Raji (cell line): ENCODE data around the gene HOXA11.

ENCODE experiments used
- POLR2A ChIP-seq: IDR thresholded peaks from 2 replicates; pipeline ENCODE4 v1.6.1; 2011; ENCODE audit warnings: low read depth, low read length, control low read depth; ENCODE audit not compliant: insufficient read depth

Gene HOXA11

DNA sequence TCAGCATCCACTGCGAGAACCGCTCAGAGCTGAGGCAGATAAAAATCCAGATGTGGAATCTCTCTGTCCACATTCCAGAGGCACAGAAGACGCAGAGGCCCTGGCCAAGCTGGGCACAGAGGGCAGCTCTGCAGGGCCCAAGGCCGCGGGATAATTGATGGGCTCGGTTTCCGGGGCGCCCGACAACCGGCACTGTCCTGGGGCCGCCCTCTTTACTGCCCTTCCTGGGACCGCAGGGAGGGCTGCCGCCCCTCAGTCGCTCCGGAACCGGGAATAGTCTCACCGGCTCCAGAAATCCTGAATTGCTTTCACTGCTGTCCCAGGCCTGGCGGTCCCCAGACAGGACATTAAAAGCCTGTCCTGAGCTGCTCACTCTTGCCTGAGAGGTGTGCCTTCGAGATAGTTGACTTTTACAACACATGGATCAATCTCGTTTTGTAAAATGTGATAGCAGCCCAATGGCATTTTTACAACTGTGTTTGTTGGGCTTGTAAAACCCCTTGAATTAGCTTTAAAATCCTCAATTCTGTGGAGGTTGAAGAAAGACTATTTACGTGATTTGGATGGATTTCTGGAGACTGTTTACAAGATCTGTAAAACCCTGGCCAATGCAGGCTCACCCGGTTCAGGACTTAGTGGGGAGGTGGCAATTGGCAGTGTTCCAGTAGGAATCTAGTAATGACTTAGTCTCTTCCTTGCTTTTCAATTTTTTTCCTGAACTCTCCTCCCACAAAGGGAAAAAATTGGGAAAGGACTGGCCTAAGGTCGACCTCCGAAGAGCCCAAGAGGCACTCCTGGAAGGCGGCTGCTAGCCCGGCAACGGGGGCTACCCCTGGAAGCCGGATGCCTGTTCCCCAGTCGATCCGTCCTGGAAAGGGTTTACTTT lies 36.0 kb downstream of the HOXA11 start:
- no peak for TF ChIP-seq POLR2A

DNA sequence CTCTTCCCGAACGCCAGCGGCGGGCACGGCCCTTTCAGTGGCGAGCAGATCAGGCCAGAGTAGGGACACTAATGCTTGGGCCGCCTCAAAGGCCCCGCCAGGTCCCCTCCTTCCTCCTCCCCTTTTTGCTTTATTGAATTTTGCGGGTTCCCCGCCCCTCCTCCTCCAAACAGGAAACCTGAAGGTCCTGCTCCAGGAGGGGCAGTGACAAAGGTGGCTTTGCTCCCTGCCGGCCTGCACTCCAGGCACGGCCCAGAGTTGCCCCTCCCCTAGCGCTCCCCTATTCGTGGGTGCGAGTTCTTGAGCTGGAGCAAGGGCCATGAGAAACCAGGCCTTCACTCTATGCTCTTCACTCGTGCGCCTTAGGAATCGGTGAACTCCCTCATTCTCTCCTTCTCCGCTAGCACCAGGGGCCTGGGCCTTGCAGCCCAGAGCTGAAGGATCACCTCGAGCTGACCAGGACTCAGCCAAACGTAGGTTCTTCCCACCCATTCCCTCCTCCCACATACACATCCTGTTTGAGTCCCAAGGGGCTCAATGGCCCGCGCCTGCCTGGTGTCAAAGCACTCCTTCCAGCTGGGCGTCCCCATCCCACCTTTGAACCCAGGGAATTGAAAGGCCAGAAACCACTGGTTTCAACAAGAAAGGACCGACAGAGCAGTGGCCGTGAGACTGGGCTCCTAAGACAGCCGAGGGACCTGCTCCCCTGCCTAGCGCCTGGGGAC lies 36.8 kb downstream of the HOXA11 start:
- TF ChIP-seq POLR2A: no peak

DNA sequence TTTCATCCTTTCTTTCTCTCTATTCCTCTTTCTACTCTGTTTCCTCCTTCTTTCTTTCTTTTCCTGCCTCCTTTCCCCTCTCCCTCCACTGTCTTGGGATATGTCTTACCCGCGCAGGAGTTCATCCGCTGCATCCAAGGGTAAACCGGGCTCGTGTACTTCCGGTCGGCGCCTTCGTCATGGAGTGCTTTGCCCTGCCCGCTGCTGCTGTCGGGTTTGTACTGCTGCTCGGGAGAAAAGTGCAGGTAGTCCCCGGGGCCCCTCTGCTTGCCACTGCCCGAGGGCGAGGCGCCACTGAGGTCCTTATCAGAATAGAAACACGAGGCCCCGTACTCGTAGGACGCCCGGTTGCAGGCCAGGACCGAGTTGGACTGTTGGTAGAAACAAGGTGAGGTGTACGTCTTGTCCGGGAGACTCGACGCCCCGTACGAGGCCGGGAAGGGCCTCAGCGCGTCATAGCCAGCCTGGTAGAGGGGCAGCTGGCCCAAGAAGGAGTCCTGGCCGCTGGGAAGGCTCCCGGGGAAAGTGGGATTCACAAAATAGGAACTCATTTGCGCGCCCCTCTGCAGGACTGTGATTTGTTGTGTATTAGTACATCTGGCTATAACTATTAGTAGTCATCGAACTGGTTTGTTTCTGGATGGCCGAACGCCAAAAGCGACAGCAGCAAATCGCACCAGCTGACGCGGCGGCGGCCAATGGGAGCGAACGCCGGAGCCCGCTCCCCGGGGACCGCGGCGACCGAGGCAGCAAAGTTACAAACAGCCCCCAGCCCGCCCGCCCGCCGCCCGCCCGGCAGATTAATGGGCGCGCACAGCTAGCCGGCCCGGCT lies 37.6 kb downstream of the HOXA11 start, which contains the start of gene HOXA6:
Gene HOXA6, minus strand, starts transcription at position 576 of the 832 bp plus-strand sequence. Its CDS starts 25 bp downstream, at position 551.
- TF ChIP-seq POLR2A: no peak

DNA sequence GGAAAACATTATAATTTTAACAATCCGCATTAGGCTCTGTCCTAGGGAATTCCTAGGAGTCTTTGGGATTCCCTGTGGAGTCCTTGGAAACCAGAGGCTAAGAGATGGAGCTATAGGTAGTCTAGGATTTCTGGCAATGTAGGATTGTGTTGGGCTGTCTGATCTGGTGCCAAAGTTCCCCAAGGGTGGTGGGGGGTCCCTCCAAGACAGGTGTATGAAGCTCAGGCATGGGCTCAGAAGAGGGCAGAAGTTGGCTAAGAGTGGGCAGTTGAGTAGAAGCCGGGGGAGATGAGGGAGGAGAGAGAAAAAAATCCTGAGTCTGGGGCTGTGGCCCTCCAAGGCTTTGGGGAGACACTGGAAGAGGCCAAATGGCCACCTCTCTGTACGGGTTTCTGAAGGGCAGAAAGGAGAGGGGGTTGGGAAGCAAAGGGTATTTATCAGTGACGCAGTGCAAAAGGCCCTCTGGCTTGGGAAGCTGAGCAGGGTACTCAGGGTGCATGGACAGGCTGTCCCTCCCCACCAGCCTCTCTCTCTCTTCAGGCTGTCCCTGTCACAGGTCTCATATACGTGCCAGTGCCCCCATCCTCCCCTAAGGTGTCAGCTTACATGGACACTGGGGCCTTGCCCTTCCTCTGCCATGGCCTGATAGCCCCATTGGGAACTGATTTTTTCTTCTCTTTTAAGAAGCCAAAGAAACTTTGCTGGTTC lies 38.4 kb downstream of the HOXA11 start:
- TF ChIP-seq POLR2A: no peak

DNA sequence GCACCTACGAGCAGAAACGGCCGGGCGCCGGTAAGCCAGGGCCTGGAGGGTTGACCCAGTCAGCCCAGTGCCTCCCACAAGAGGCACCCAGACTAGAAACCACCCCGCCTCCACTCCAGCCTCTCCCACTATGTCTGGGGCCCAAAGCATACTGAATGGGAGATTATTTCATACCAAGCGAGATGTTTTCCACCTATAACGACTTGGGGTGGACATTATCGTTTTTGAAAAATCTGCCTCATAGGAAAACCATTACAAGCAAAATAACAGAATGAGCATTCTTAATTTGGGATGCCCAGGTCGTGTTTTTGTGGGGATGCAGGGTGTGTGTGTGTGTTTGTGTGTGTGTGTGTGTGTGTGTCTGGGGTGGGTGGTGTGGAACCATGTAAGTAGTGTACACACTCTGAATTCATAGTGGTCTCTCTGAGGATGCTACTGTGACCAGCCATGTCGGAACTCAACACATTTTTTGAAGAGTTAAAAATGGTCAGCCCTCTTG lies 39.1 kb downstream of the HOXA11 start:
- TF ChIP-seq POLR2A: no peak

DNA sequence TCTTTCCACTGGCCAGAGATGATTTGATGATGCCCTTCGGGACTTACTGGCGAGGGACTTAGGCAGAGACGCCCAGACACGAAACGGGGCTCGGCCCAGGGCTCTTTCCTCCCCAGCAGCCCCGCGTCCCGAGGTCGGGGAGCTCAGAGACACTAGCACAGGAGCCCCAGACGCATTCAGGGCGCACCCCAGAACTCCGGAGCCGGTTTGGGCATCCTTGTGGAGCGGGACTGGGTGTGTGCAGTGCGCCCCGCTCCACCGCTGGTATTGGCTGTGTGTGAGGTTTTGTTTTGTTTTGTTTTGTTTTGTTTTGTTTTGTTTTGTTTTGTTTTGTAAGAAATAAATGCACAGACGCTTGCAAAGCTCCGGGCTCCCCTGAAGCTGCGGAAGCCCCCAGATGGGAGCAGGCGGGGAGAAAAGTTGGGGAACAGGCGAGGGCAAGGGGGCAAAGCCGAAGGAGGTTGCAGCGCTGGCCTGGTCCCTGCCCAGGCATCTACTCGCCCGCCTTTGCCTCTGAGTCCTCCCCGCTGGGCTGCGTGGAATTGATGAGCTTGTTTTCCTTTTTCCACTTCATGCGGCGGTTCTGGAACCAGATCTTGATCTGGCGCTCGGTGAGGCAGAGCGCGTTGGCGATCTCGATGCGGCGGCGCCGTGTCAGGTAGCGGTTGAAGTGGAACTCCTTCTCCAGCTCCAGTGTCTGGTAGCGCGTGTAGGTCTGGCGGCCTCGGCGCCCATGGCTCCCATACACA lies 39.7 kb downstream of the HOXA11 start:
- no peak for TF ChIP-seq POLR2A

DNA sequence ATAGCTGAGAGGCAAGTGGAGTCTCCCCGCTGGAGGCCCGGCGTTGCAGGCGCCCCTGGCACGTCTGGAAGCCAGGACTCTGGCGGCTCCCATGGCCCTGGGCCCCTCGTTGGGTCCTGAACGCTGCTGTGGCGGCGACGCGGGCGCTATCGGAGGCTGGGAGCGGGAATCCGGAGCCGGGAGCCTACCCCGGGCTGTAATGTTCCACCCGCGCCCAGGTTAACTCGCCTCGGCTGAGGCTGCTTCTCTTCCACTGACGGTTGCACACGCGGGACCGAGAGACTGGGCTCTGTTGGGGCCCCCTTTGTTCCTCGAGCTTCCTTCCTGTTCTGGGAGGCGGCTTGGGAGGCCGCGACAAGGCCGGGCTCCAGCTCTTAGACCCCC lies 40.3 kb downstream of the HOXA11 start:
- no peak for TF ChIP-seq POLR2A

DNA sequence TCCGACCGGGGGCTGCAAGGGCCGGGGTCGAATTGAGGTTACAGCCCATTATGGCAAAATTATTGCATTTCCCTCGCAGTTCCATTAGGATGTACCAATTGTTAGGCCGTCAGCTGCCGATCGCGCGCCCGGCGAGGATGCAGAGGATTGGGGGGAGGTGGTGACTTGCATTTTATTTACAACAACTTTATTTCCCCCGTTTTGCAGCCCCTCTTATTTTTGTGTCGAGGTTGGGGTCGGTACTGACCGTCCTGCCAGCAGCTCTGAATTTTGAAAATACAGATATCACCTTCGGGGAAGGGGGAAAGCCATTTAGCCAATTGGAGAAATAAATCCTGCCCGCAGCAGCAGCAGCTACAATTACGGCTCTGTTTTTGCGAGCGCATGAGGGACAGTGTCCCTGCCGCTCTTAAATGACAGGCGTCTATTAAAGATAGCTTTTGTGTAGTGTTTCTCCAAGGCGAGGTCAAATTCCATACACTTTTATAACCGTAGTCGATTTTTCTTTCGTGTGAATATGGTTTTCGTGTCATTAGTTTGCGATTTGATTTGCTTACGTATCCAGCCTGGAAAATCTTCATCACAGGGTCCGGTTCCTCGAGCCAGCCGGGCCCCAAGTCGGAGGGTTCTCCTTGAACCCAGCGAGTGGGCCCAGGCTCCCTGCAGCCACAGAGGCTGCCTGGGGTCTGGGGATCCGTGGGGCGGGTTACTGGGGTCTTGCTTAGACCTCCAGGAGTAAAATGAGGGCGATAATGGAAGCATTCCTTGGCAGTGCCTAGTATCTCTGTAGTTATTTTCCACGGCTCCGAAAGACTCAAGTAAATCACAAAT lies 40.9 kb downstream of the HOXA11 start:
- TF ChIP-seq POLR2A: no peak

DNA sequence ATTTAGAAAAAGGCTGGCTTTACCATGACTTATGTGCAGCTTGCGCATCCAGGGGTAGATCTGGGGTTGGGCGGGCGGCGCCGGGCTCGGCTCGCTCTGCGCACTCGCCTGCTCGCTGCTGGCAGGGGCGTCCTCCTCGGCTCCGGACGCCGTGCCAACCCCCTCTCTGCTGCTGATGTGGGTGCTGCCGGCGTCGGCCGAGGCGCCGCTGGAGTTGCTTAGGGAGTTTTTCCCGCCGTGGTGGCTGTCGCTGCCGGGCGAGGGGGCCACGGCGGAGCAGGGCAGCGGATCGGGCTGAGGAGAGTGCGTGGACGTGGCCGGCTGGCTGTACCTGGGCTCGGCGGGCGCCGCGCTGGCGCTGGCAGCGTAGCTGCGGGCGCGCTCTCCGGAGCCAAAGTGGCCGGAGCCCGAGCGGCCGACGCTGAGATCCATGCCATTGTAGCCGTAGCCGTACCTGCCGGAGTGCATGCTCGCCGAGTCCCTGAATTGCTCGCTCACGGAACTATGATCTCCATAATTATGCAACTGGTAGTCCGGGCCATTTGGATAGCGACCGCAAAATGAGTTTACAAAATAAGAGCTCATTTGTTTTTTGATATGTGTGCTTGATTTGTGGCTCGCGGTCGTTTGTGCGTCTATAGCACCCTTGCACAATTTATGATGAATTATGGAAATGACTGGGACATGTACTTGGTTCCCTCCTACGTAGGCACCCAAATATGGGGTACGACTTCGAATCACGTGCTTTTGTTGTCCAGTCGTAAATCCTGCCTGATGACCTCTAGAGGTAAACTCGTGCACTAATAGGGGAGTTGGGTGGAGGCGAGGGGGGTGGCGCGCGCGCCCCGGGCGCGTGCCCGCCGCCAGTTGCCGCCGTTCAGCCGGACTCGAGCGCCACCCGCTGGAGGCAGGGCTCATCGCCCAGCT lies 41.7 kb downstream of the HOXA11 start, which contains the start of gene HOXA5:
Gene HOXA5, minus strand, starts transcription at position 659 of the 927 bp plus-strand sequence. Its CDS starts 74 bp downstream, at position 585.
- TF ChIP-seq POLR2A: no peak

DNA sequence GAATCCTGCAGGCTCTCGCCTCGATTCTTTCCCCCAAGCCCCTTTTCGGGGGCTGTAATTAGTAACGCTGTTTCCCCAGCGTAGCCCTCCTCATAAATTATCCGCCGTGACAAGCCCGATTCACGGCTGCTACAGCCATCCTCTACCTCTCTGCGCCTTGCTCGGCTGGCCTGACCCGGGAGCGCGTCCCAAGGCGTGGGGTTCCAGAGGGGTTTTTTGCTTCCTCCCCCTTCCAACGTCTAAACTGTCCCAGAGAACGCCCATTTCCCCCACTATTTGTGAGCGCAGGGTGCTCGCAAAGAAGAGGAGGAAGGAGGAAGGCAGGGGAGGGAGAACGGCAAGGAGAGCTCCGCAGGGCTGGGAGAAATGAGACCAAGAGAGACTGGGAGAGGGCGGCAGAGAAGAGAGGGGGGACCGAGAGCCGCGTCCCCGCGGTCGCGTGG lies 42.4 kb downstream of the HOXA11 start:
- TF ChIP-seq POLR2A: no peak

DNA sequence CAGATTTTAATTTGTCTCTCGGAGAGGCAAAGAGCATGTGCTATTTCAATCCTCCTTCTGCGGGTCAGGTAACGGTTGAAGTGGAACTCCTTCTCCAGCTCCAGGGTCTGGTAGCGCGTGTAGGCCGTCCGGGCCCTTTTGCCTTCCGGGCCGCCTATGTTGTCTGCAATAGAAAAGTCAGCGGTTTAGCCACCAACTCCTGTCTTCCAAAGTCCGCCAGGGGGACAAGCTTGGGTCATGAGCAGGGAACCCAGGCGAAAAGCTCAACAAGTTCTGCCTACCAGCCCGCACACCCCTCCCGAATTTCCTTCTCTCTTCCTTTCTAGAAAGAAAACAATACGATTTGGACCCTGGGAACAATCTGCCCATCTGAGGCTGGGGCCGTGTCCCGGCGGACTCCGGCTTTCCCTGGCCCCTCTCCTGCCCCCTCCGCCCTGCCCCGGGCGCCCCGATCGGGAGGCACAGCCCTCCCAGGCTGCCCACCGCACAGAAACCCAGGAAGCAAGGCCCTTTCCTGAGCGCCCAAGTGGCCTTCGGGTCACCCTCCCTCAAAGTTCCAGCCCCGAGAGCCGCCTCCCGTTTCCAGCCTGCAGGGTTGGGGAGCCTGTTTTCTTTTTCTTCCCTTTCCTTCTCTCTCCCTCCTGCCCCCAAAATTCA lies 43.0 kb downstream of the HOXA11 start:
- TF ChIP-seq POLR2A: no peak
